Uterus (tissue), 2 donors: ENCODE results near the gene DUSP14.
A peak's percentile ranks its signal among the peaks of the same experiment; 100 is the strongest.

Experiments
- POLR2A ChIP-seq, 2 donors: fragments of 450-650 bp; IDR thresholded peaks; one replicate each; pipeline ENCODE4 v1.6.1; 2016; ENCODE audit warnings: antibody characterized with exemption in 2 of 2, mild to moderate bottlenecking in 1 of 2, moderate library complexity in 1 of 2
- TF ChIP-seq, protein P1 (sequence below), 4 experiments: fragments of 200-600 bp in 2 of 4; fragments of 450-650 bp in 2 of 4; sonication (generic) in 2 of 4; IDR thresholded peaks; one replicate each; pipeline ENCODE4 v1.5.1; 2016 to 2019; ENCODE audit warnings: antibody characterized with exemption in 4 of 4, mild to moderate bottlenecking in 2 of 4, moderate library complexity in 1 of 4

GRCh38 chr17:37506678-37507077 lies 17.0 kb downstream of the DUSP14 start:
- TF ChIP-seq, protein P1, sequence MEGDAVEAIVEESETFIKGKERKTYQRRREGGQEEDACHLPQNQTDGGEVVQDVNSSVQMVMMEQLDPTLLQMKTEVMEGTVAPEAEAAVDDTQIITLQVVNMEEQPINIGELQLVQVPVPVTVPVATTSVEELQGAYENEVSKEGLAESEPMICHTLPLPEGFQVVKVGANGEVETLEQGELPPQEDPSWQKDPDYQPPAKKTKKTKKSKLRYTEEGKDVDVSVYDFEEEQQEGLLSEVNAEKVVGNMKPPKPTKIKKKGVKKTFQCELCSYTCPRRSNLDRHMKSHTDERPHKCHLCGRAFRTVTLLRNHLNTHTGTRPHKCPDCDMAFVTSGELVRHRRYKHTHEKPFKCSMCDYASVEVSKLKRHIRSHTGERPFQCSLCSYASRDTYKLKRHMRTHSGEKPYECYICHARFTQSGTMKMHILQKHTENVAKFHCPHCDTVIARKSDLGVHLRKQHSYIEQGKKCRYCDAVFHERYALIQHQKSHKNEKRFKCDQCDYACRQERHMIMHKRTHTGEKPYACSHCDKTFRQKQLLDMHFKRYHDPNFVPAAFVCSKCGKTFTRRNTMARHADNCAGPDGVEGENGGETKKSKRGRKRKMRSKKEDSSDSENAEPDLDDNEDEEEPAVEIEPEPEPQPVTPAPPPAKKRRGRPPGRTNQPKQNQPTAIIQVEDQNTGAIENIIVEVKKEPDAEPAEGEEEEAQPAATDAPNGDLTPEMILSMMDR (IDR thresholded peaks at IDR 0.05): peak in 2 of 4 experiments; percentile 11 to 23
- TF ChIP-seq POLR2A (IDR thresholded peaks at IDR 0.05): no peak
